Ramos (cell line): Measurements from ENCODE around the gene VTN.

Source experiments
- in situ Hi-C: fragments of 300-500 bp; cut with MboI; formaldehyde crosslinking; loops from one replicate; pipeline ENCODE4 v1.14.3; 2022; ENCODE audit warnings: low sequenced_read_pairs; ENCODE audit not compliant: unreplicated experiment

The VTN gene, protein sequence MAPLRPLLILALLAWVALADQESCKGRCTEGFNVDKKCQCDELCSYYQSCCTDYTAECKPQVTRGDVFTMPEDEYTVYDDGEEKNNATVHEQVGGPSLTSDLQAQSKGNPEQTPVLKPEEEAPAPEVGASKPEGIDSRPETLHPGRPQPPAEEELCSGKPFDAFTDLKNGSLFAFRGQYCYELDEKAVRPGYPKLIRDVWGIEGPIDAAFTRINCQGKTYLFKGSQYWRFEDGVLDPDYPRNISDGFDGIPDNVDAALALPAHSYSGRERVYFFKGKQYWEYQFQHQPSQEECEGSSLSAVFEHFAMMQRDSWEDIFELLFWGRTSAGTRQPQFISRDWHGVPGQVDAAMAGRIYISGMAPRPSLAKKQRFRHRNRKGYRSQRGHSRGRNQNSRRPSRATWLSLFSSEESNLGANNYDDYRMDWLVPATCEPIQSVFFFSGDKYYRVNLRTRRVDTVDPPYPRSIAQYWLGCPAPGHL

DNA sequence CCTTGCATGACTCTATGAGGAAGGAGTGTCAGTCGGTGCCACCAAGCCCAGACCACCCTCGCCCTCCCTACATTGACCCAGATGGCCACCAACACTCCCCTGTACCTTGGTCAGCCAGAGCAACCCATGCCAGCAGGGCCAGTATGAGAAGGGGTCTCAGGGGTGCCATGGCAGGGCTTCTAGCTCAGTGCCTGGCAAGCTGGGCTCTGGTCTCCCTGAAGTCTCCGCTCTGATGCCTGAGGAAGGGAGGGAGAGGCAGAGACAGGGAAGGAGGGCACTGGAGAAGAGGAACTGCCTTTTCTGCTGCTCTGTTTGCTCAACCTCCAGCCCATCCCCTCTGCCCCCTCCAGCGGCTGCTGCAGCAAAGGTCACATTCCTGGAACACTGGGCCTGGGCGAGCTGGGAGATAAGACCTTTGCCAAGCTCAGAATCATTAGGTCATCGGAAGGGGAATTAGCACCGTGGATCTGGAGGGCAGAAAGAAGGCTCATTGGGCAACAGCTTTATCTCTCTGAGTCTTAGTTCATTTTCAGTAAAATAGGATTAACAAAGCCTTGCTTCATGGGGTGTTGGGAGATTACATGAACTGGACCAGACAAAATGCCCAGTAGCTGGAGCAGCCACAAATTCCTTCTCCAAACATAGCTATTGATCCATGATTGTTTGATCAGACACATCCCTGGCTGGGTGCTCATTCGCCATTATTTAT, at the start of gene VTN:
Gene VTN, minus strand, starts transcription at position 273 of the 709 bp plus-strand sequence. Its CDS starts 104 bp downstream, at position 169.
- in situ Hi-C loops: loop anchor here (25.0 kb wide), 3 partner anchors 108 to 1058 kb away; no protein-coding TSS in a partner anchor

DNA sequence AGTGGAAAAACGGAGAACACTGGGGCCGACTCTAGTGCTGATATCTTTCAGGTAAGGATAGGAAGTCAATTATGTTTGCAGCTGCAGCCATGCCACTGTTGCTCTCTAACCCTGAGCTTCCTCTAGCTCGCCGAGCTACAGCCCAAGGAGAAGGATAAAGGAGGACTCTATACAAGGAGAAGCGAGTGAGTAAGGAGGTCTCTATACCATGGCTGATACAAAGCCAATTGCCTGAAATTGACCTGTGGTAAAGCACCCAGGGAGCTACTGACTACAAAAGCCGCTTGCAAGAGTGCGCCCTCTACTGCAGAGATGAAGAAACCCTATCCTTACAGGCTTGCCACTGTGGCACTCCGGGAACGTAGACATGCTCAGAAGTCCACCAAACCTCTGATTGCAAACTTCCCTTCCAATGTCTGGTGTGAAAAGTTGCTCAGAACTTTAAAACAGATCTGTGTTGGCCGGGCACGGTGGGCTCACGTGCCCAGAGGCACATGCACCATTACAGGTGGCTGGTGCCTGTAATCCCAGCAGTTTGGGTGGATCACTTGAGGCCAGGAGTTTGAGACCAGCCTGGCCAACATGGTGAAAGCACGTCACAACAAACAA, 46.7 kb upstream of the VTN start:
- in situ Hi-C loops: loop anchor here (25.0 kb wide), 2 partner anchors 380 to 605 kb away; partner anchors contain the start of genes NLK and NOS2

DNA sequence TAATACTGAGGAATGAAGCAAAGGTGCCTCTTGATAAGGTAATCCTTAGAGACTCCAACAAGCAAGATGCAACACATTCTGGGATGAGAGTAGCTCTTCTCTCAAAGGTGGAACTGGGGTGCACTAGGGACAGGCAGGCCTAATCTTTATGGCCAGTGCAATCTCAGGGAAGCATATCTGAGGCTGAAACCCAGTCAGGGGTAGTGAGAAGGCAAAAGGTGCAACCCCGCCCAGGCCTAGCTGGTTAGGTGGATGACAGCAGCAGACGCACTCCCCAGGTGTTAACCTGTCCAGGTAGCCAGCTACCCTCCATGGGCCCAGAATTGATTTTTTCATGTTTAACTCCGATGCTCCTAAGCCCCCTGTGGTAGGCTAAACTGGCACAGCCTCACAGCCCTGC, 45.8 kb upstream of the VTN start:
- in situ Hi-C loops: loop anchor here (25.0 kb wide), 2 partner anchors 379 to 604 kb away; partner anchors contain the start of genes NLK and NOS2

DNA sequence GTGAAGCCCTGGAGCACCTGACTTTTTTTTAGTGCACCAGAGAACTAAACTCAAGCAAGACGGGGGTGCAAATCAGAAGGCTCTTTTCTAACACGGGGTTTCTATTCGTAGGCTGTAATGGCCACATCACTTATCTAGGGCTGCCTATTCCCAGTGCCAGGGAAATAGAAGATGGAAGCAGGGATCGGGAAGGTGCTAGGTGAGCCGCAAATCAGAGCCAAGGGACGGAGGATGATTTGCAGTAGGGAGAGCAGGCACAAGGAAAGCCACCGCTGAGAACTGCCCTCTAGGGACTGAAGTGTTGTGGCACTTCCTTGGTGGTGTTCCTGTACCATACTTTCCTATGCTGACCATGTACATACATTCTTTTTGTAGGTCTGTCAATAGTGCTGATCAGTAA, 43.7 kb upstream of the VTN start:
- in situ Hi-C loops: loop anchor here (25.0 kb wide), 2 partner anchors 377 to 602 kb away; partner anchors contain the start of genes NLK and NOS2

DNA sequence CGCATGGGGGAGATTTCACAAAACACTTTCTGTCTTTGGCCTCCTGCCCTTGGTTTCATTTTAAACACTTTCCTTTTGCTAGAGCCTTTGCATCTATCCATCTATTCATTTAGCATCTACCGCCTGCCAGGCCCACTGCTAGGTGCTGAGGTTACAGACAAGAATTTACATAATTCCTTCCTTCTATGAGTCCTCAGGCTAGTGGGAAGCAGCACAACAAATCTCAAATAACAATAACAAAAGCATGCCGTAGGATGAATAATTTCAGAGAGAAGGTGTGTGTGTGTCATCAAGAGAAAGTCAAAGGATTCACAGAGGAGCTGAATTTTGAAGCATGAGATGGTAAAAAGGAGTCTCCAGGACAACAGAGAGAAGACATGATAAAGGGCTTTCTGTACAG, 42.0 kb upstream of the VTN start:
- in situ Hi-C loops: loop anchor here (25.0 kb wide), 2 partner anchors 375 to 600 kb away; partner anchors contain the start of genes NLK and NOS2

DNA sequence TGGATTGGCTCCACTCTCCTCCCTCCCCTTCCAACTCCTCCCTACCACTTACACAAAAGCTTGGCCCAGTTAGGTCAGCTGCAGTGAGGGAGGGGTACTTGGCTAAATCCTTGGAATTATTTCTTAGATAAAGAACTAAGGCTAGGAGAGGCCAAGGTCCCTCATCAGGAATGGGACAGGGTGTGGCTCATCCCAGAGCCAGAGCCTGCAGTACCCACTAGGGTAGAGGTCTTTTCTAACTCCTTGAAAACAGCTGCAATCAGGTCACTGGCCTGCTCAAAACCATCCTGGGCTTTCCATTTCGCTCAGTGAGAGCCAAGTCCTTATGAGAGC, 37.8 kb upstream of the VTN start:
- in situ Hi-C loops: loop anchor here (25.0 kb wide), 2 partner anchors 371 to 596 kb away; partner anchors contain the start of genes NLK and NOS2

DNA sequence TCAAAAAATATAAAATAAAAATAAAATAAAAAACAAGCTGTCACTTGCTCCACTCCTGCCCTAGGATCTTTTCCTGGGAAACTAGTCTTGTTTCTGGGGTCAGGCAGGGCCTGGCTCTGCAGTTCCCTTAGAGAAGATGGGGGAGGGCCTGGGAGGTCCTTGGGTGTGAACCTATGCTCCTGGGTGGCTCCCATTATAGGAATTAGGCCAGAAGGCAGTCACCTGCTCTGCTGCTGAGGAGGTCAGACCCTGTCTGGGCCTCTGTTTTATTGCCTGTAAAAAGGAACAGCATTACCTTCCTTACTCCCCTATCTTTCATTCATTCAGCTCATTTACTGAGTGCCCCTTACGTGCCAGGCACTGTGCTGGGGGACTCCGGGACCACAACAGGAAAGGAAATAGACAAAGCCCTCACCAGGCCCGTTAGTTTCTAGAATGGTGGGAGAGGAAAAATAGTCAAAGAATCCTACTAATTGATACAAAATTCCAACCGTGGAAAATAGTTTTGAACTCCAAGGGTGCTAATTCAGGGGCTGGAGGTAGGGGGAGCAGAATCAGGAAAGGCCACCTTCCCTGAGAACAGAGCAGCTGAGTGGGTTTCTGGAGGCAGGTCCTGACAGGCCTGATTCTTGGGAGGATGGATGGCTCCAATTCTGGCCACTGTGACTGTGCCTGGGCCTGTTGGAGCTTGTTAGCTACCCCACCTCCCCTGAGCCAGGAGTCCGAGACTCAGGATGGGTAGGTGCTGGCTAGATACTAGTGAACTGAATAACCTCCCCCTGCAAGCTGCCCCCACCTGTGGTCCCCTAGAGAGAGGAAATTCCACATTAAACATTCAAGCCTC, 37.2 kb upstream of the VTN start:
- in situ Hi-C loops: loop anchor here (25.0 kb wide), 2 partner anchors 370 to 595 kb away; partner anchors contain the start of genes NLK and NOS2

DNA sequence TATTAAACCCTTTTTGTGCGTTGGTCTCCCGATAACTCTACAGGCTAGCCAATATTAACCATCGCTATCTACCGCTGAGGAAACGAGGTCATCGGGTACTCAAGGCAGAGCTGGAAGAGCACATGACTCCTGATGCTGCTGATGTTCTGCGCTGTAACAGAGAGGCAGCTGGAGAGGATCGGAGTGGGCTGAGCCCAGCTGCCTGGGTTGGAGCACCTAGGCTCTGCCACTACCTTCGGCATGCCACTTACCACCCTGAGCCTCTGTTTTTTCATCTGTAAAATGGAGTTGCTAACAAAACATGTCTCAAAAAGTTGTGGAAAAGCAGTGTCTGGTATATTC, 36.3 kb upstream of the VTN start:
- in situ Hi-C loops: loop anchor here (25.0 kb wide), 2 partner anchors 369 to 594 kb away; partner anchors contain the start of genes NLK and NOS2

DNA sequence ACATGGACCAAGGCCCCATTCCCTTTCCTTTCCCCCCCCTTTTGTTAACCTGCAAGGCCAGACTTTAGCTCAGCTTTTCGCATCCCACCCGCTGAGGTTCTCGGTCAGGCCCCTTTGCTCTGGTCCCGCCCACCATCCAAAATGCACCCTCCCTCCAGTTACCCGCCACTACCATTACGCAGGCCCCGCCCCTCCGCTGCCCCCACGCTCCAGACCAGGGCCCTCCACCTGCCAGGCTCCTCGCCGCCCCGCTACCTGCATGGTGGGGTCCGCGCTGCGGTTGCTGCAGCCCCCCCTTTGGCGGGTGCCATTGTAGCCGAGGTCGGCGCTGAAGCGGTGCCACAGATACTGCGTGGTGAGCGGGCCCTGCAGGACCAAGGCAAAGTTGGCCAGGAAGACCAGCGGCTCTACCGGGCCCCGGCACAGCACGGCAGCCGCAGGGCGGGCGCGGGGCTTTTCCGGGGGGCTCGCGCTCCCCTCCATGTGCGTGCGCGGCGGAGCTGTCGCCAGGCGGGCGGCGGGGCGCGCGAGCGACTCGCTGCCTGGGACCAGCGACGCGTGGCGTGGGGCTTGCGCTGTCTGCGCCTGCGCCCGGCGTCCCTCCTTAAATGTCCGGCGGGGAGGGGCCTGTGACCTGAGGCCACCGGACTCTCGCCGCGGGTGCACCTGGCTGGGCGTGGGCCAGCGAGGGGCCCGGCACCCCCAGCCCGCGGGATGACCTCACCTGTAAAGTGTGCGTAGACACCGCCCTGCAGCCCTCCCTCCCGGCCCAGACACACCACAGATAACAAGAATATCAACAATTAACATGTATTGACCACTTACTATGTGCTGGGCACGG, 35.7 kb upstream of the VTN start, which contains the start of gene SLC46A1:
Gene SLC46A1, minus strand, starts transcription at position 581 of the 841 bp plus-strand sequence. Its CDS starts 98 bp downstream, at position 483.
- in situ Hi-C loops: loop anchor here (25.0 kb wide), 2 partner anchors 369 to 594 kb away; partner anchors contain the start of genes NLK and NOS2

DNA sequence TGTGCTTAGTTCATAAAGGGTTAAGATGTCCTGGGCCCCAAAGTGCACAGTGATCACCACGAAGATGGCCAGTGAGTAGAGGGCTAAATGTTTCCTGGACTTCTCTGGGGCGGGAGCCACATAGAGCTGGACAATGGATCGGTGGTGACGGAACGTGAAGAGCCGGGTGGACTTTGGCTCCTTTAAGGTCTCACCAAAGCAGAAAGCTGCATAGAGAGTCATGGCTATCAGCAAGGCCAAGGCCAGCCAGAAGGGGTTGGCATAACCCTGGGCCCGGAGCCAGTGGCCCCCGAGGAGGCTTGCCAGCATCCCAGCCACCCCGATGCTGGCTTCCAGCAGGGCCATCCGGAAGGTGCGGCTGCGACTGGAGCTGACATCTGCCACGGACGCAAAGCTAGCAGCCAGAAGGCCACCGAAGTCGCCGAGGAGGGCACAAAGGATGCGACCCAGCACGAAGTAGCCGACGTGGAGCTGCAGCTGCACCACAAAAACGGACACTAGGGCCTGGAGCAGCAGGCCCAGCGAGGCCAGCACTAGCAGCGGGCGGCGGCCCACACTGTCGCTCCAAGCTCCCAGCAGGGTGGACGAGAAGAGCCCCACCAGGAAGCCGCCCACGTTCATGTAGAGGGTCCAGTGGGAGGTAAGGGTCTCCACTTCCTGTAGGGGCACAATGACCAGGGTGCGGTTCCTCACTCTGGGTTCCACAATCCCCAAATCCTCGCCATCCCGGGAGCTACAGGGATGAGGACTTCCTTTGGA, 34.9 kb upstream of the VTN start:
- in situ Hi-C loops: loop anchor here (25.0 kb wide), 2 partner anchors 368 to 593 kb away; partner anchors contain the start of genes NLK and NOS2

DNA sequence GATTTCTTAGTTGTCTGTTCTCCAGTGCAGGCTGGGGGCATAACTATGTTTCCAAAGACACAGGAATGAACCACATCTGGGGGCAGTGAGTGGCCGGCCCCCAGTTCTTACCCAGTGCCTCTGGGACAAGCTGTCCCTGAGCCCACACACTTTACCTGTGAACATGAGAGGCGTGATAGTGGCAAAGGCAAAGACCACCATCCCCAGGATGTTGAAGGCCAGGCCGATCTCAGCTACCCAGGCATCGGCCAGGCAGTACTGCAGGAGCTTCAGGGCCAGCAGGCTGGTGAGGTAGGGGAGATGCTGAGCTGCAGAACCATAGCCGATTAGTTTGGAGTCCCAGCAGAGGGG, 34.3 kb upstream of the VTN start:
- in situ Hi-C loops: loop anchor here (25.0 kb wide), 2 partner anchors 367 to 592 kb away; partner anchors contain the start of genes NLK and NOS2

DNA sequence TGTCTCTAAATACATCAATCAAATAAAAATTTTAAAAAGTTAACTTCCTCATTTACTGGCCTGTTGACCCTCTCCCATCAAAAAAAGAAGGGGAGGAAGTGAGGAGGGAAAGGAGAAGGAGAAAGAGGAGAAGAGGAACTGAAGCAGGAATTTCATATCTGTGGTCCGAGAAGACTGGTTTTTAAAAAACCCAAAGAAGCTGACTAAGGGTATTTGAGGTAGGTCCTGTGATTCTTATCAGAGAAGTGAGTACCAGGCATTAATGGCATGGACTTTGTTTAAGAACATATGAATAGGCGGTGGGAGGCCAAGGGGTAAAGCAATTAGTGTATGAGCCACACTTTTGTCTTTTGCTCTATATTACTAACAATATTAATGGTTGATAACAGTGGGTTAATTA, 33.9 kb upstream of the VTN start:
- in situ Hi-C loops: loop anchor here (25.0 kb wide), 2 partner anchors 367 to 592 kb away; partner anchors contain the start of genes NLK and NOS2

DNA sequence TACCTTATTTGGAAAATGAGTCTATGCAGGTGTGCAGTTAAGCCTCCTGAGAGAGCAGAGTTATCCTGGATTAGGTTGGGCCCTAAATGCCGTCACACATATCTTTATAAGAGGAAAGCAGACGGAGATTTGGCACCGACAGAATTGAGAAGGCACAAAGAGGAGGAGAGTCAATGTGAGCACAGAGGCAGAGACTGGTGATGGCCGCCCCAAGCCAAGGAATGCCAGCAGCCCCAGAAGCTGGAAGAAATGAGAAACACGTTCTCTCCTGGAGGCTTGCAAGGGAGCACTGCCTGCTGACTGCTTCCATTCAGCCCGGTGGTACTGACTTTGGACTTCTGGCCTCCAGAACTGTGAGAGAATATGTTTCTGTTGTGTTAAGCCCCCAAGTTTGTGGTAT, 32.7 kb upstream of the VTN start:
- in situ Hi-C loops: loop anchor here (25.0 kb wide), 2 partner anchors 366 to 591 kb away; partner anchors contain the start of genes NLK and NOS2

DNA sequence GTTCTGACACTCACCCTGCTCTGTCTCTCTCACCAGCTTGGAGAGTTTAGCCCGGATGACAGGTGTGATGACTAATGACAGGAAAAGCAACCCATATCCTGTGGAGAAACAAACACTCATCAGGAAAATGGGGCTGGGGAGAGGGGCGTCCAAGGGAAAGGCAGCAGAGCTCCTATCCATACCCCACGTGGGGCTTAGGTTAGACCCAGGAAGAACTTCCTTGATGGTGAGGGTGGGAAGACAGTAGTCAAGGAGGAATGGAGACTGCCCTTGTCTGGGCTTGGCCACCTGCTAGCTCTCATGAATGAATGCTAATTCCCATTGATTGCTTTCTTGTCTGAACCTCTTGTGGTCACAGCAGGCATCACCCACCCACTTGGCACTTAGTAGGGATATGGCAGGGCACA, 32.1 kb upstream of the VTN start:
- in situ Hi-C loops: loop anchor here (25.0 kb wide), 2 partner anchors 365 to 590 kb away; partner anchors contain the start of genes NLK and NOS2

DNA sequence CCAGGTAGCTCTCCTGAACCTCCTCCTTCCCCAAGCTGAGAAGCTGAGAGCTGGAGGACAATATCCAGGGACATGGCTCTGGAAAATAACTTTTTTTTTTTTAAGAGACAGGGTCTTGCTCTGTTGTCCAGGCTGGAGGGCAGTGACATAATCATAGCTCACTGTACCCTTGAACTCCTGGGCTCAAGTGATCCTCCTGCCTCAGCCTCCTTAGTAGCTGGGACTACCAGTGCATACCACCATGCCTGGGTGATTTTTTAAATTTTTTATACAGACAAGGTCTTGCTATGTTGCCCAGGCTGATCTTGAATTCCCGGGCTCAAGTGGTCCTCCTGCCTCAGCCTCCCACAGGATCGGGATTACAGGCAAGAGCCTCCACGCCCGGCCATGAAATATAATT, 29.7 kb upstream of the VTN start:
- in situ Hi-C loops: loop anchor here (25.0 kb wide), 3 partner anchors 363 to 588 kb away; partner anchors contain the start of genes NLK and NOS2

DNA sequence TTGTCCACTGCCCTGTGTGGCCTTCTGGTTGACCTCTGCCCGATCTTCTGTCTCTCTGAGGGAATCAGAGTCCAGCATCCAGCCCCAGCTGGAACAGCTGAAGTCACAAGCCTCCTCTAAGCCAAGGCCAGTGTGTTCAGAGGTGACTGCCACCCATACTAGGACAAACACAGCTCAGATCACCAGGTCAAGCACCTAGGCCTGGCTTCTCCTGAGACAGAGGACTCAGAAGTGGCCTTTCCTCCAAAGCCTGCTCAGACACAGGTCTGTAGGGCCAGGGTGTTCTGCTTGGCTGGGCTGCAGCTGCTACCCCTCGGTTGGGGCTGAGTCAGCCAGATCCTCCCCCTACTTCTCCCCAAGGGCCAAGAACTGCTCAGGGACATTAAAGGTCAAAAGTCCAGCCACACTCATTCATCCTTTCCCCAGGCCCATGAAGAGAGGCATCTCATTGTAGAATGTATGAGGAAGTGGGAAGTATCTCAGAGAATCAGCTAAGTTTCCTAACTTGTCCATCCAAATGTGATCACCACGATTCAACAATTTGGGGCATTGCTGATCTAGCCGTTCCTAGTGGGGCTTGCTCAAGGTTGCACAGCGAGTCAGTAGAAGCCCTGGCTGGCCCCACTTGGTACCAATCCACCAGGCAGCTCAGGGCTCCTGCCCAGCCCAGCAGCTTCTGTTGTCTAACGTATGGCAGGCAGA, 28.3 kb upstream of the VTN start:
- in situ Hi-C loops: loop anchor here (25.0 kb wide), 1 partner anchor 486 kb away; no protein-coding TSS in a partner anchor
